ENCODE measurements around the gene CUL7.

- TF ChIP-seq CTCF (IDR thresholded peaks at IDR 0.05) (no peak), EZH2 (IDR thresholded peaks at IDR 0.05; ENCODE audit: borderline replicate concordance, insufficient read depth, low read depth, low read length, poor library complexity, severe bottlenecking) (no peak)
Measured at GRCh38 chr6:43061861-43062260, 8.2 kb upstream of the CUL7 start.

Measured in B cell (primary cell).